HG02759 (cell line): ENCODE measurements around the gene MEPE.

Experiments
- ATAC-seq: cut with Tn5 transposase; IDR thresholded peaks from one replicate; pipeline ENCODE4 v1.9.1; 2021; ENCODE audit warnings: mild to moderate bottlenecking, moderate library complexity; ENCODE audit not compliant: unreplicated experiment

Gene MEPE, protein sequence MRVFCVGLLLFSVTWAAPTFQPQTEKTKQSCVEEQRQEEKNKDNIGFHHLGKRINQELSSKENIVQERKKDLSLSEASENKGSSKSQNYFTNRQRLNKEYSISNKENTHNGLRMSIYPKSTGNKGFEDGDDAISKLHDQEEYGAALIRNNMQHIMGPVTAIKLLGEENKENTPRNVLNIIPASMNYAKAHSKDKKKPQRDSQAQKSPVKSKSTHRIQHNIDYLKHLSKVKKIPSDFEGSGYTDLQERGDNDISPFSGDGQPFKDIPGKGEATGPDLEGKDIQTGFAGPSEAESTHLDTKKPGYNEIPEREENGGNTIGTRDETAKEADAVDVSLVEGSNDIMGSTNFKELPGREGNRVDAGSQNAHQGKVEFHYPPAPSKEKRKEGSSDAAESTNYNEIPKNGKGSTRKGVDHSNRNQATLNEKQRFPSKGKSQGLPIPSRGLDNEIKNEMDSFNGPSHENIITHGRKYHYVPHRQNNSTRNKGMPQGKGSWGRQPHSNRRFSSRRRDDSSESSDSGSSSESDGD

DNA sequence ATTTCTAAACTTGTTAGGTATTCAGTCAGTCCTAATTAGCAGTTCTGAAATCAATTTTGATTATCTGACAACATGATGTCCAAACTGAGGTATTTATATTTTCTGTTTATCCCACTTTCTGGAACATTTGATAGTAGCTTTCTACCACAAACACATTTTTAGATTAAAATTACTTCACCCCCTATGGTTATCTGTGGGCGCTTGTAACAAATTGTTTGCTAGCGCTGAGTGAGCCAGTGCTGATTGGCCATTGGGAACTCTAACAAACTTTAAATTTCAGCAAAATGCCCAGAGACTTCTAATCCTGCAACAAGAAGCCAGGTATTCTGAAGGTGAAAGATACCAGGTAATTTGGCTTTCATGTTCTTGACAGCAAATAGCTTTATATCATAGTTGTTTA lies at the start of gene MEPE:
Gene MEPE, plus strand, starts transcription at position 301 of the 400 bp plus-strand sequence. CDS start 1,746 bp downstream, outside the sequence.
- ATAC-seq = no peak

DNA sequence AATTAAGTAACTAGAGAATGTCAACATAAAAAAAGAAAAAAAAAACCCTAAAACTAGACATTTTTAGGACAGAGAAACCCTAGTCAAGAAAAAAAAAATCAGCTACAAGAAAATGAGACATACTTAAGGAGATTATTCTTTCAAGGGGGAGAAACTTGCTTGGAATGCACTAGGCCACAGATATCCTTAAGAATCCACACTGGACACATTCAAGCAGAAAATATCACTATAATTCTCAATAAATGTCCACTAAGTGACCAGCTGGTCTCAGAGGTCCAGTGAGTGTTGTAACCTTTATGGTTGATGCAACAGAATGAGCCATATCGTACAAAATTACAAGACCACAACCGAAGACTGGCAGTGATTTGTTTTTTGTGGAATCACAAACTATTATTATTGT lies 49.0 kb upstream of the MEPE start:
- no peak for ATAC-seq

DNA sequence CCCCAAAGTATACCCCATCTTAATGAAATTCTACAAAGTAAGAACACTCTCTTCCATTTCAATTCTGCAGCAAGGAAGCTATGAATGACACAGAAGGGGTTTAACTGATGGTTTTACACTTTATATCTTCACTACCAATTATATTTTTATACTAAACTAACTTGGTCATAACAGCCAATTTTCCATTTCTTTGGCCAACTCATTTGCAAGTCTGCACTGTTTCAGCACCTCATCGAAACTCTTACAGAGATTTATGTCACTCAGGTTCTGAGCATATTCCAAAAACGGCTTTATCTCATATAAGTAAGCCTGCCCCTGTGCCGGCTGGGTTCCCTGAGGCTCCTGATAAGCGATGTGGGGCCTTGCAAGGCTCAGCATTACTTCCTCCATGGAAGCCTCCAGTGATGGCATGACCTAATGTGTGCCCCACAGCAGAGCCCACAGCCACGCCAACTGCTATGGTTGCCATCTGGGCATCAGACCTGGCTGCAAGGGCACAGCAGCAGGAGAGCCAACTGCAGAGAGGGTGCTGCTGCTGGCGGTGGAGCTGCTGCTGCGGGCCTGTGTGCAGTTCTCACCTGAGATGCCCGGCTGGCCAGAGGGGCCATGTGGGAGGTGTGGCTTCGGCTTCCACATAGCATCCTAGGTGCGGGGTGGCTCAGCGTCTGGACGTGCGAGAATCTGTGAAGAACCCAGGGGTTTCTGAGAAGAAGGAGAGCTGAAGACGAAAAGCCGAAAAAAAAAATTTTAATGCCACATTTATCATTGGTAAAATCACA lies 46.8 kb upstream of the MEPE start:
- no peak for ATAC-seq

DNA sequence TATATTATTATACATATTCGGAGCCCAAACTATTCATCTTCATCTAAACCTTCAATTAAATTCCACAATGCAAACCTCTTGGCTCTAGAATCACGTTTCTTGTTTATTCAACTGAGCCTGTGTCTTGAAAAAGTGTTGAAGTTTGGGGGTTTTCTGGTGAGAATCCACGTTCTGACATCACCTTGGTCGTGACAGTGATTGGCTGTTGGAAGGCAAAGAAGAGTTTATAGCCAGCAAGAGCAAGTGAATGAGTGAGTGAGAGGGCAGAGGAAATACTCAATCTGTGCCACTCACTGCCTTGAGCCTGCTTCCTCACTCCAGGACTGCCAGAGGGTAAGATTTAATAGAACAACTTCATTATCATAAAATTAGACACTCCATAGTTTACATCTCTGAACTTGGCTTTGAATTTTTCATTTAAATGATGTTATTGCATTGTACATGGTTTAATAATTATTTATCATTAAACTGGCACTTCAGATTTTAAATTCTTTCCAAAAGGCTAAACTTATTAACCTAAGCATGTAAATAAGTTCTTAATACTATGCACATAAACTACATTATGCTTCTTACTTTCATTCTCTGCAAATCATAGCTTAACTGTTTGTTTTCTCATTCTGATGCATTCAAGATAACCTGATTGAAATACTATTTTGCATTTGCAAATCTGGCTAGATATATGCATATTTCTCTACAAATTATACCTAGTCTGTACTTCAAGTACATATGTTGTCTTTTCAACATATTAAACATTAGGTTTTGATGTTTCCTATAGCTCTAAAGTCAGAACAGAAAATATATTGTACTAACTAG lies 33.3 kb upstream of the MEPE start, which contains the start of gene IBSP:
Gene IBSP, plus strand, starts transcription at position 254 of the 813 bp plus-strand sequence. CDS start 2,808 bp downstream, outside the sequence.
- ATAC-seq = no peak

DNA sequence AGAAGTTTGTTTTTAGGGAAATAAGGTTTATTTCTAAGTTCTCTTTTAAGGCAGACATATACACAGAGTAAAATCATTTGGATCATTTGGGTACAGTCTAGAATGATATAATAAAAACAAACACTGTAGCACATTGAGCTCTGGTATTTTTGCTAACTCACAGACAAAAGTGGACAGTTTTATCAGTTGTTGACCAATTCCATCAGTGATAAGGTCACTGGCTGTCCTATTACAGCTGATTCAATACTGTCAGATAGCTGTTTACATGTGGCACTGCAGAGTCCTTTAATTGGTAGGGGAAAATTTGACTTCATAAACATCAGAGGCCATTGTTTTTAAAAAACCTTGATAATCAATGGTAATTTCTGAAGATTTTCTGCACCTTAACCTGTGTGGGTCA lies 29.9 kb upstream of the MEPE start:
- no peak for ATAC-seq

DNA sequence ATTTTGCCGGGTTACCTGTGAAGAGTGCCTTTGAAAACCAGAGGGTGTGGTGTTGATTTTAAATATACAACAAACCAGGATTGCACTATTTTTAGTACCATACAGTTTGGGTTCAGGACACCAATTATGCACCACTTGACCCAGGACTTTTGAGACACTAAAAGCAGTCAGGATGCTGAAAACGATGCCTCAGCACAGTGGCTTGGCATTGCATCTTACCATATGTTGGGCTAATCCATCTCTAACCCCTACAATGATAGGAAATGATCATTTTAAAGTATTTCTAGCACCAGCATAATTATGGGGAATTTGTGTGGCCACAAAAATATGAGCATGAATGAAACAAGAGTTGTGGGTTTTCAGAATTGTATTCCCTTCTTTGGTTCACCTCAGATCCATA lies 29.3 kb upstream of the MEPE start:
- no peak for ATAC-seq

DNA sequence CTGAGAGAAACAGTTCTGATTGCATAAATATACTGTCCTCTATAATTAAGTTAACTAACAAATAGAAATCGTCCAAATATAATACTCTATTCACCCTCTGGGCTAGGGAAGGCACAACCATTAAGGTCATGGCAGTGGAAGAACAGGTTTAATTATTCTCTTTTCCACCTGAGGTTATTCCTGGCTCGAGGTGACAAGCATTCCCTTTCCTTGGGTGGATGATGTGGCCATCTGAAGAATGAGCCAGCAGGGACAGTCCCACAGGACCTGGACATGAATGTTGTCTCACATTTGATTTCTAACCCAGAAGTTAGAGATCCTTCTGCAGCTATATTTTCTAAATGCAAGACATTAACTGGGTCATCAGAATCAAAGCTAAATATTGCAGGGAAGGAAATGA lies 27.9 kb upstream of the MEPE start:
- ATAC-seq = no peak

DNA sequence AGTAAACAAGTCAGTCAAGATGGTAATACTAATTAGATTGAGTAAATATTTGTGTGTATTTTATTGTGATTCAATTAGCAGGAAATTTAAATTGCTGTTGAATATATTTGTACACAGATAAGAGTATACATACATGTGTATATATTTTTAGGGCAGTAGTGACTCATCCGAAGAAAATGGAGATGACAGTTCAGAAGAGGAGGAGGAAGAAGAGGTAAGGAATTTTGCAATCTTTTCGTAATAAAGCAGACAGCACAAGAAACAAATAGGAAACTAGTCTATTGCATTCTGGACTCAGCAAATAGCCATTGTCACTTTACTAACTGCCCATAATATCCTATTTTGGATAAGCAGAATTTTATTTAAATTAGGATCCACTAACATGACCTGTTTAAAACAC lies 26.8 kb upstream of the MEPE start:
- no peak for ATAC-seq

DNA sequence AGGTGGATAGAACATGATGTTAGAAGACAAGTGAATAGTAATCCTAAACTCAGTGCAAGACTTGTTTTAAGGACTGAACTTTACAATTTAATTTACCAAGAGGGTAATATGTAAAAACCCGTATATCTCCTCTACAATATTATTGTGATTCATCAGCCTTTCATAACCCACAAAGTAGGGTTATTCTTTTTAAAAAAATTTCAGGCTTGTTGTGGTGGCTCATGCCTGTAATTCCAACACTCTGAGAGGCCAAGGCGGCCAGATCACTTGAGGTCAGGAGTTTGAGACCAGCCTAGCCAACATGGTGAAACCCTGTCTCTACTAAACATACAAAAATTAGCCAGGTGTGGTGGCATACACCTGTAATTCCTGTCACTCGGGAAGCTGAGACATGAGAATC lies 26.2 kb upstream of the MEPE start:
- ATAC-seq = no peak

DNA sequence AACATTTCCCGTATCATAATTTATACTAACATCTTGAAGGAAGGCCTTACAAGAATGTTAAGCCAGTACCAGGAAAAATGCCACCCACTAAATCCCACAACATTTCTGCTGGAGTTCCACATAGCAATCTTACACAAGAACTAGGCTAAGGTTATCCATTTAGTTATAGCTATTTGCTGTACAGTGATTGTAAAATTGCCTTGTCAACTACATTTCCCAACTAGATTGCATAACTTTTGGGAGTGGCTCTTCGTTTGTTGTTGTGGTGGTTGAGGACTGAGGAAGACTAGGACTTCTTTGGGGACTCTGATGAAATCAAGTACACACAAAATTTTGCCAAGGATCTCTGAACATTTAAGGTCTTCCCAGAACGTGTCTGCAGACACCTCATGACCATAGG lies 25.4 kb upstream of the MEPE start:
- ATAC-seq = no peak

DNA sequence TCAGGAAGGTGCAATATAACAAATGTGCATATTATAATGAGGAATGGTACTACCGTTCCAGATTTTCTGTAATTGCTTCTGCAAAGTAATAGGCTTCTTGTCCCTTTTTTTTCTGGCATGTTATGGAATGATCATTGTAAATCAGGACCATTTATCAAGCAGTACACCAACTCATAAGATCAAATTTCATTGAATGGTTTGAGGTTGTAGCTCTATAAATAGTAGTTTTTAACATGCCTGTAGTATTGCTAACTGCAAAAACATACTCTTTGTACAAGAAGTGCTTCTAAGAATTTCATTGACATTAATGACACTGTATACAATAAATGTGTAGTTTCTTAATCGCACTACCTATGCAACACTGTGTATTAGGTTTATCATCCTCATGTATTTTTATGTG lies 20.8 kb upstream of the MEPE start:
- ATAC-seq = no peak

DNA sequence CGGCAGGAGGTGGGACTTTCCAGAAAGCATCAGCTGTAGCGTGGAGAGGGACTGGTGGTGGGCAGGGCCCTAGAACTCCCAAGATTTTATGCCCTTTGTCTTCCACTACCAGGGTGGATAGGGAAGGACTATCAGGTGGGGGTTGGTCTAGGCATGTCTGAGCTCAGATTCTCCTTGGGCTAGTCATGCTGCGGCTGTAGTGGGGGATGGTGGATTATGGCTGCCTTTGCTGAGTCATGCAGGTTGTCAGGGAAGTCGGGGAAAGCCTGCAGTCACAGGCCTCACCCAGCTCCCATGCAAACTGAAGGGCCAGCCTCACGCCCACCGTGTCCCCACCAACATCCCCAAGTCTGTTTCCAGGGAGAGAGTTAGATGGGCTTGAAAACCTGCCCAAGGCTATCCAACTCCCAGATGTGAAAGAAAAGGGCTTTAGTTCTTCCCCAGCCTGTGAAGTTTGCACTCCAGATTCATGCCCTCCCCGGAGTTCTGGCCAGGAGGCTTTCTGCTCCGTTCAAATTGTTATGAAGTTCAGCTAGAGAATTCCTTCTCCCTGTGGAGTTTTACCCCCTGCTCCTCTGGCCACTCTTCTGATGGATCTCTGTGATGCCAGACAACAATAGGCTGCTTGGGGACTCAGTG lies 13.4 kb upstream of the MEPE start:
- no peak for ATAC-seq

DNA sequence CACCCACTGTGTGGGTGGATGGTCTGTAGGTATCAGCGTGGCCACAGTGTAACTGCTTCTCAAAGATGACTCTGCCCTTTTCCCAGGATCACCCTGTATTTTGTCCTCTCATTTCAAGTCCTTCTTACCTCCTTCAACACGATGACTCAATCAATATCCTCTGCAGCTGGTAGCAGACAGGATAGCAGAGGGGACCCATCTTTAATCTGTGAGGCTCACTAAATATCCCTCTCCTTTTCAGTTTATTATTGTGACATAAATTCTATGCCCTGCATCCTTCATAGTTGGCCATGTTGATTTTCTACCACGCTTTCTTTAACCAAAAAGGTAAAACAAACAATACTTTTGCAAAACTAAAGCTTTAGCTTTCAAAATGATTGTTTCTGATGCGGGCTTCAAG lies 9.6 kb upstream of the MEPE start:
- no peak for ATAC-seq

DNA sequence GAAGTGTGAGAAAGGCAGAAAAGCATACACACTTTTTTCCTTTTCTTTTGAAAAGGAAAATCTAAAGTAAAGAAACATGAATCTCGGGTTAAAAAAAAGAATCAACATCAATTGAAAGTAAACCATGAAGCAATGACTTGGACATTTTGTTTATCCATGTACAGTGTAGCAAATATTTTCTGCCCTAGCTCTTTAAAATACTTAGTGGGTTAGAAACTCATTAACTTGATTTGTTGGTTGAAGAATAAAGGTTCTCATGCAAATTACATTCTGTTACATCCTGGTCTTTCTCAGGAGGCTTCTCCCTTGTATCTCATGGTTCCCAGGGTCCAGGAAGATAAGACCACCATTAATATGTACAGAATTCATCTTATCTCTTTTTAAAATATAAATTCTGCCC lies 9.0 kb upstream of the MEPE start:
- no peak for ATAC-seq

DNA sequence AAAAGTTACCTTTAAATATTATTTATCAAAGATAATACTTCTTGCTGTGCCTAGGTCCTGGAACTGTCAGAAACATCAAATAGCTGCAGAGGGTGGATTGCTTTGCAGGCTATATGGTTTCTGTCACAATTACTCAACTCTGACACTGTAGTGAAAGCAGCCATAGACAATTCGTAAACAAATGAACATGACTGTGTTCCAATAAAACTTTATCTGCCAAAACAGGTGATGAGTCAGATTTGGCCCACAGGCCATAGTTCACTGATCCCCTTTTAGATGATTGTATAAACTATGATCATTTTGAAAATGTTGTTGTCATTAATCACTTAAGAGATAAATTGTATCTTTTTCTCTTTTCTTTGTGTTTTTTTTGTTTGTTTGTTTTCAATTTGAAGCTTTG lies 8.4 kb upstream of the MEPE start:
- no peak for ATAC-seq

DNA sequence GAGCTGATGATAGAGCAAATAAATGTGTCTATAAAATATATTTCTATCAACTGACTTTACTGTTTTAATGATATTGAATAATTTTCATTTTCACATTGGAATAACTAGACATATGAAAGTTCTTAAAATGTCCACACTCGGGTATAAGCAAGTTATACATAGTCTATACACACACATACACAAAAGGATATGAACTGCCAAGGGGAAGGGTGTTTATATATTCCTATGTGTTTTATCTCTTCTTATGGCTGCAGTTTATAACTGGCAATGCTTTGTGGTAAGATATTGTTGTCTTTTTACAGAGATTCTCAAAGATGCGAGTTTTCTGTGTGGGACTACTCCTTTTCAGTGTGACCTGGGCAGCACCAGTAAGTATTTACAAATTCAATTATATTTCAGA lies 1.6 kb downstream of the MEPE start:
- no peak for ATAC-seq

DNA sequence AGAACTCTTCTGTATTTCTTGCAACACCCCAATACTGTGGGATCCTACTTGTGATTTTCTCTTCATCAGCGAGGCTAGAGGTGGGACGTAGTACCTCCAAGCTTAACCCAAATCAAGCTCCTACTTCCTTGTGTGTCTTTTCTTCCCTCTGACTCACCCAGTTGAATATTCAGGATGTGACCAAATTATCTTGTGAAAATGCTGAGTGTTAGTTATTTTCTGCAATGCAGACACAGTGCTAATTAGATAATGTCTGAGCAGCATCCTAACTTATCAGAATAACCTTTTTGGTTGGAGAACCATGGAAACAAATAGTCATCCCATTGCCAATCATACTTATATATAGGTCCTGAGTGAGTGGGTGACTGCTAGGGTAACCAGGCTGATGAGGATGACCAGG lies 2.4 kb downstream of the MEPE start:
- no peak for ATAC-seq

DNA sequence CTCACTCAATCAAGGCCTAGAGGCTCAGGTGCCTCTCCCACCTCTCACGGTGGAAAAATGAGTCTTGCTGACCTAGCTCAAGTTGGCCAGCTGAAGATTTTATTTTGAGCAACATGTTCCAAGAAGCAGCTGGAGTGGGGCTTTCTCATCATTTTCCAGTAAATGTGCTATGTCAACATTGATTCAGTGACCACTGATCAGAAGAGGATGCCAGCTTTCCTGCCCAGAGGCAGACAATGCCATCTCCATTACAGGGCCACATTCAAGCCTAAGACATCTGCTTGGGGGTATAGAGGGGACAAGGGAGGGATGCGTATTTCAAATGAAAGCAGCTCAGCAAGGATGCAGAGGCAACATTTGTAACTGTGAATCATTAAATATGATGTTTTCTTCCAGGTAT lies 3.0 kb downstream of the MEPE start:
- no peak for ATAC-seq

DNA sequence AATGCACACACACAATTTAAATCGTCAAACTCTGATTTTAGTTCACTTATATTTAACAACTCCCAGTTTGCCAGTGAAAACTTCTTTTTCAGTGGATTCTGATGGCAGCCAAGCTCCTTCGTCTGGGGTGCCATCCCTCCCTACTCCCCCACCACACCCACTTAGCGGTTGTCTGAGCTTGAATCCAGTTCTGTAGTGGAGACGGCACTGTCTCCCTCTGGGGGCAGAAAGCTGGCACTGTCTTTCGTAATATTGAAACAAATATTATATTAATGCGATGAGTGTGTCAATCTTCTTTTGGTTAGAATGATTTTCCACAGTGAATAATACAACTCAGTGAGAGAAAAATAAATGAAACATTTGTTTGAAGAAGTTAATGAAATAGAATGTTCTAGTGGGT lies 5.4 kb downstream of the MEPE start:
- ATAC-seq = no peak

DNA sequence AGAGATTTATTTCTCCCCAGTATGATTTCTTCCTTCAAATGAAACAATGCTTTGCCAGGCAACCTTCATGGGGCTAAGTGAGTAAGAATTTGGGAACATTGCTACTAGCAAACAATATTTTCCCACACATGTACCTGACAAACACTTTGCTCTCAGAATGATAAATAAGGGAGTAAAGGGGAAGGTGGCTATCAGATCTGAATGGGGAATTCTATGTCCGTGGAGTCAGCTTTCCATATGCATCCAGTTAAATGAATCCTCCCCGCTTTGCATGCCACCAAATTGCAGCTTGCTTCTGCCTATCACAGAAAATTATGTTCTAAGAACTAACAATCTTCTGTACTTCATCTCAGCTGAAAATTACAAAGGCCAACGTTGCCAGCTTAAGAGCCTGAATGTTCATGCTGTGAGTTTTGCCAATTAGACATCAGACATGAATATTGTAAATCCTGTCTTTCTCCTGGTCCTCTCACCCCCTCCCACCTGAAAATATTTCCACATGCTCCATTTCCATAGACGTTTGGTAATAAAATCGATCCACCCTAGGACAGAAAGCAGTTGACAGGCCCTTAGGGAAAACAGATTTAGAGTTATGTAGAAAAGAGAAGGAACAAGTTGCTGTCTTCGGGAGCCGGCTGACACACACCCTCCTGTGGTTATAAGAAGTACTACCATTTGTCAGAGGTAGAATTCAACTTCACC lies 6.3 kb downstream of the MEPE start:
- no peak for ATAC-seq
